ENCODE data around the gene BACH1. TPM values are rescaled to one million over a fixed set of nuclear protein-coding genes. Genes with fewer than 3 reads are reported as not detected.

The BACH1 gene
- total and polyA plus RNA-seq, 4 donors, result 9.2 to 106 (median 54.2) TPM

GRCh38 chr21:29359718-29360117 is 61.0 kb downstream of the BACH1 start:
- Histone ChIP-seq H3K27me3 (ENCODE audit: control insufficient read depth in 3 of 3, insufficient read depth in 3 of 3, low read length in 2 of 3) (no peaks in the 10 kb centered on the region), H3K27ac (ENCODE audit: low read depth in 1 of 2, low read length in 1 of 2) (no peak overlapping the region), H3K9ac (ENCODE audit: insufficient read depth in 1 of 2, low read length in 2 of 2) (no peak overlapping the region), H3K4me1 (ENCODE audit: control insufficient read depth in 5 of 5, insufficient read depth in 5 of 5, low read length in 5 of 5) (no peaks in the 10 kb centered on the region), H3K36me3 (ENCODE audit: control insufficient read depth in 4 of 4, insufficient read depth in 4 of 4, low read length in 4 of 4) (peaks cover 0 to 7% (median 5%) of the 10 kb centered on the region in 4 donors), H3K9me3 (ENCODE audit: control insufficient read depth in 4 of 4, insufficient read depth in 3 of 4, low read length in 3 of 4) (no peaks in the 10 kb centered on the region), H3K4me3 (no peak overlapping the region)
- no peak for TF ChIP-seq CTCF (IDR thresholded peaks at IDR 0.05; ENCODE audit: control extremely low read depth, extremely low read depth)
- ATAC-seq (ENCODE audit: insufficient read depth, low FRiP score) (no peak), DNase-seq (no peak)
- 95 to 98% methylated on average over 3 of the region's 3 CpGs for whole genome bisulfite sequencing, 2 donors

GRCh38 chr21:29360799-29361765 is 62.4 kb downstream of the BACH1 start:
- DNase-seq, result peak in 1 of 3 donors; percentile 25
- no peaks in the 10 kb centered on the region for H3K27me3 ChIP-seq (ENCODE audit: control insufficient read depth in 3 of 3, insufficient read depth in 3 of 3, low read length in 2 of 3)
- no peak for ATAC-seq (ENCODE audit: insufficient read depth, low FRiP score)
- no peak overlapping the region for H3K27ac ChIP-seq (ENCODE audit: low read depth in 1 of 2, low read length in 1 of 2)
- TF ChIP-seq CTCF (IDR thresholded peaks at IDR 0.05; ENCODE audit: control extremely low read depth, extremely low read depth), result no peak
- H3K9me3 ChIP-seq (ENCODE audit: control insufficient read depth in 4 of 4, insufficient read depth in 3 of 4, low read length in 3 of 4), result no peaks in the 10 kb centered on the region
- WGBS, 2 donors, result 85% methylated on average over 9 of the region's 9 CpGs
- no peak overlapping the region for H3K4me3 ChIP-seq
- H3K4me1 ChIP-seq (ENCODE audit: control insufficient read depth in 5 of 5, insufficient read depth in 5 of 5, low read length in 5 of 5), result no peaks in the 10 kb centered on the region
- H3K36me3 ChIP-seq (ENCODE audit: control insufficient read depth in 4 of 4, insufficient read depth in 4 of 4, low read length in 4 of 4), result peaks cover 0 to 7% (median 4%) of the 10 kb centered on the region in 4 donors
- H3K9ac ChIP-seq (ENCODE audit: insufficient read depth in 1 of 2, low read length in 2 of 2), result no peak overlapping the region

GRCh38 chr21:29362758-29363157 is 64.0 kb downstream of the BACH1 start:
- no peaks in the 10 kb centered on the region for H3K4me1 ChIP-seq (ENCODE audit: control insufficient read depth in 5 of 5, insufficient read depth in 5 of 5, low read length in 5 of 5)
- ATAC-seq (ENCODE audit: insufficient read depth, low FRiP score) (no peak), DNase-seq (no peak)
- TF ChIP-seq CTCF (IDR thresholded peaks at IDR 0.05; ENCODE audit: control extremely low read depth, extremely low read depth), result no peak
- H3K9ac ChIP-seq (ENCODE audit: insufficient read depth in 1 of 2, low read length in 2 of 2), result no peak overlapping the region
- no peak overlapping the region for H3K4me3 ChIP-seq
- H3K36me3 ChIP-seq (ENCODE audit: control insufficient read depth in 4 of 4, insufficient read depth in 4 of 4, low read length in 4 of 4), result peaks cover 0 to 7% (median 4%) of the 10 kb centered on the region in 4 donors
- no peak overlapping the region for H3K27ac ChIP-seq (ENCODE audit: low read depth in 1 of 2, low read length in 1 of 2)
- H3K27me3 ChIP-seq (ENCODE audit: control insufficient read depth in 3 of 3, insufficient read depth in 3 of 3, low read length in 2 of 3), result no peaks in the 10 kb centered on the region
- WGBS, 2 donors, result 95 to 96% methylated on average over 3 of the region's 3 CpGs
- H3K9me3 ChIP-seq (ENCODE audit: control insufficient read depth in 4 of 4, insufficient read depth in 3 of 4, low read length in 3 of 4), result no peaks in the 10 kb centered on the region
